MCF 10A (cell line): ENCODE measurements around the gene SPDYC. TPM values are rescaled to one million over a fixed set of nuclear protein-coding genes. Genes with fewer than 3 reads are reported as not detected.

Experiments used
- BruUV-seq: library from RNA; stranded (reverse); fragments of 400-500 nt; replicated peaks from 2 replicates; lab custom pipeline; 2021; lab: Mats Ljungman, UMichigan
- CTCF ChIA-PET: fragments of 300-600 bp; sonication (Branson Sonifier 250); formaldehyde crosslinking; extraction: SDS; loops from one replicate; lab custom pipeline; 2021; ENCODE audit warnings: antibody characterized with exemption, inconsistent platforms; lab: Yijun Ruan, JAX
- POLR2A ChIA-PET: fragments of 300-600, 350-650 bp; sonication (Branson Sonifier 250); formaldehyde crosslinking; extraction: SDS; loops from one replicate; lab custom pipeline; 2020; ENCODE audit warnings: antibody characterized with exemption, inconsistent platforms; lab: Yijun Ruan, JAX
- DNase-seq: peaks from one replicate; pipeline ENCODE4 v3.0.0-alpha.2; 2018; ENCODE audit not compliant: unreplicated experiment
- H3K27ac Mint-ChIP-seq: one replicate; pipeline ENCODE4 v1.8.0; 2022; ENCODE audit warnings: mild to moderate bottlenecking, low read depth, mixed read lengths; ENCODE audit not compliant: unreplicated experiment
- H3K27me3 Mint-ChIP-seq: one replicate; pipeline ENCODE4 v1.8.0; 2022; ENCODE audit warnings: mixed read lengths; ENCODE audit not compliant: insufficient read depth, unreplicated experiment
- H3K36me3 Mint-ChIP-seq: one replicate; pipeline ENCODE4 v1.8.0; 2022; ENCODE audit warnings: mild to moderate bottlenecking, moderate library complexity, mixed read lengths; ENCODE audit not compliant: insufficient read depth, unreplicated experiment
- H3K4me1 Mint-ChIP-seq: one replicate; pipeline ENCODE4 v1.8.0; 2022; ENCODE audit warnings: mixed read lengths; ENCODE audit not compliant: insufficient read depth, unreplicated experiment
- H3K4me3 Mint-ChIP-seq: one replicate; pipeline ENCODE4 v1.8.0; 2022; ENCODE audit warnings: mild to moderate bottlenecking, moderate library complexity, mixed read lengths; ENCODE audit not compliant: unreplicated experiment
- H3K9me3 Mint-ChIP-seq: one replicate; pipeline ENCODE4 v1.8.0; 2022; ENCODE audit warnings: mixed read lengths; ENCODE audit not compliant: unreplicated experiment
- intact Hi-C: fragments of 100-400 bp; cut with micrococcal nuclease; formaldehyde crosslinking; loops from 2 replicates; pipeline ENCODE4 v1.14.1; 2022
- total RNA-seq: library from RNA; stranded (reverse); gene quantifications from 2 replicates; pipeline ENCODE4 v1.2.3, GENCODE V29; 2022
- TF ChIP-seq, protein P1 (sequence below): fragments of 200-600 bp; IDR thresholded peaks from one replicate; pipeline ENCODE4 v1.8.0; 2022; ENCODE audit warnings: antibody characterized with exemption, mild to moderate bottlenecking; ENCODE audit not compliant: unreplicated experiment

SPDYC gene
- total RNA-seq, 1 experiment from 2014 or later, result not detected

DNA sequence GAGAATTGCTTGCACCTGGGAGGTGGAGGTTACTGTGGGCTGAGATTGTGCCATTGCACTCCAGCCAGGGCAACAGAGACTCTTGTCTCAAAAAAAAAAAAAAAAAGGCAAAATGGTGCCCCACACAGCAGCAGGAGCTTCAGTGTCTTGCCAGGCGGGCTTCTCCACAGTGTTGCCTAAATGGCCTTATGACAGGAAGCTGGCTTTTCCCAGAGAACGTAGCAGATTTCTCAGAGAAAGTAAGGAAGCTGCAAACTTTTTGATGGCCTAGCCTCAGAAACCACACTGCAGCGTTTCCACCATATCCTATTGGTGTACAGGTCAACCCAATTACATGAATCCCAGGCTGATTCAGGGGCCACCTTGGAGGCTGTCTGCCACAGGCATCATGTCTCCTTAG, 12.7 kb upstream of the SPDYC start:
- ChIA-PET CTCF (interaction anchor here (0.6 kb wide), 1 partner anchor 93 kb away, joined by 3 read pairs; no protein-coding TSS in a partner anchor), POLR2A (interaction anchor here (0.6 to 1.6 kb wide), 2 partner anchors 35 to 116 kb away, joined by 3 read pairs; partner anchors contain the start of genes FAU, MRPL49 and SAC3D1)

DNA sequence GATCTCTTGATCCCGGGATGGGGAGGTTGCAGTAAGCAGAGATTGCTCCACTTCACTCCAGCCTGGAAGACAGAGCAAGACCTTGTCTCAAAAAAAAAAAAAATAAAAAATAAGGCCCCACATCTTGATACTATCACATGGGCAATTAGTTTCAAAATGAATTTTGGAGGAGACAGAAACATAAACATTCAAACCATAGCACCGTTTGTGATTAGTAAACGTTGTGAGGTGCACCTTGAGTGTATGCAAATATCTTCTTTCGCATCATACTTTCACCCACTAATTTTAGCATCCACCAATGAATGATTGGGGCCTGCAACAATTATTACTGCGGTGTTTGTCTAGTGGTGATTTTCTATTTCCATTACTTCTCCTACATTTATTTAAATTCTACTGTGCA, 11.0 kb upstream of the SPDYC start:
- DNase-seq, result no peak
- Mint-ChIP-seq H3K27me3 (no peaks in the 10 kb centered on the region), H3K27ac (no peak overlapping the region), H3K4me3 (no peak overlapping the region), H3K36me3 (no peaks in the 10 kb centered on the region), H3K9me3 (no peaks in the 10 kb centered on the region), H3K4me1 (no peaks in the 10 kb centered on the region)
- intact Hi-C loops, result no loop called here
- BruUV-seq, result no TSS peak
- TF ChIP-seq, protein P1, sequence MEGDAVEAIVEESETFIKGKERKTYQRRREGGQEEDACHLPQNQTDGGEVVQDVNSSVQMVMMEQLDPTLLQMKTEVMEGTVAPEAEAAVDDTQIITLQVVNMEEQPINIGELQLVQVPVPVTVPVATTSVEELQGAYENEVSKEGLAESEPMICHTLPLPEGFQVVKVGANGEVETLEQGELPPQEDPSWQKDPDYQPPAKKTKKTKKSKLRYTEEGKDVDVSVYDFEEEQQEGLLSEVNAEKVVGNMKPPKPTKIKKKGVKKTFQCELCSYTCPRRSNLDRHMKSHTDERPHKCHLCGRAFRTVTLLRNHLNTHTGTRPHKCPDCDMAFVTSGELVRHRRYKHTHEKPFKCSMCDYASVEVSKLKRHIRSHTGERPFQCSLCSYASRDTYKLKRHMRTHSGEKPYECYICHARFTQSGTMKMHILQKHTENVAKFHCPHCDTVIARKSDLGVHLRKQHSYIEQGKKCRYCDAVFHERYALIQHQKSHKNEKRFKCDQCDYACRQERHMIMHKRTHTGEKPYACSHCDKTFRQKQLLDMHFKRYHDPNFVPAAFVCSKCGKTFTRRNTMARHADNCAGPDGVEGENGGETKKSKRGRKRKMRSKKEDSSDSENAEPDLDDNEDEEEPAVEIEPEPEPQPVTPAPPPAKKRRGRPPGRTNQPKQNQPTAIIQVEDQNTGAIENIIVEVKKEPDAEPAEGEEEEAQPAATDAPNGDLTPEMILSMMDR, result no peak
- ChIA-PET CTCF (no interaction called here), POLR2A (no interaction called here)

More for the DNA sequence above, 12.7 kb upstream of the SPDYC start:
- TF ChIP-seq, protein P1, result no peak
- no TSS peak for BruUV-seq
- no peak for DNase-seq
- no peaks in the 10 kb centered on the region for H3K9me3 Mint-ChIP-seq
- no peaks in the 10 kb centered on the region for H3K4me1 Mint-ChIP-seq
- no peak overlapping the region for H3K27ac Mint-ChIP-seq
- H3K27me3 Mint-ChIP-seq, result no peaks in the 10 kb centered on the region
- no peaks in the 10 kb centered on the region for H3K36me3 Mint-ChIP-seq
- H3K4me3 Mint-ChIP-seq, result no peak overlapping the region
- intact Hi-C loops, result no loop called here

DNA sequence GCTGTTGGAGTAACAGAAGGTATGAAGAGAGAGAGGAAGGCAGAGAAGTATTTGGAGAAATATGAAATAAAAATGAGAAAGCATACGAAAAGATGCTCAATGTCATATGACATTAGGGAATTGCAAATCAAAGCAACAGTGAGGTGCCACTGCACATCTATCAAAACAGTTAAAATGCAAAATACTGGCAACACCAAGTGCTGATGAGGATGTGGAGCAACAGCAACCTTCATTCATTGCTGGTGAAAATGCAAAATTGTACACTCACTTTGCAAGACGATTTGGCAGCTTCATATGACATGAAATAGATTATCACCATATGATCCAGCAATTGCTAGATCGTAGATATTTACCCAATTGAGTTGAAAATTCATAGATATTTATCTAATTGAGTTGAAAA, 9.4 kb upstream of the SPDYC start:
- CTCF ChIA-PET, result interaction anchor here (1.2 kb wide), 1 partner anchor 19 kb away, joined by 3 read pairs; no protein-coding TSS in a partner anchor
- no peak for DNase-seq

DNA sequence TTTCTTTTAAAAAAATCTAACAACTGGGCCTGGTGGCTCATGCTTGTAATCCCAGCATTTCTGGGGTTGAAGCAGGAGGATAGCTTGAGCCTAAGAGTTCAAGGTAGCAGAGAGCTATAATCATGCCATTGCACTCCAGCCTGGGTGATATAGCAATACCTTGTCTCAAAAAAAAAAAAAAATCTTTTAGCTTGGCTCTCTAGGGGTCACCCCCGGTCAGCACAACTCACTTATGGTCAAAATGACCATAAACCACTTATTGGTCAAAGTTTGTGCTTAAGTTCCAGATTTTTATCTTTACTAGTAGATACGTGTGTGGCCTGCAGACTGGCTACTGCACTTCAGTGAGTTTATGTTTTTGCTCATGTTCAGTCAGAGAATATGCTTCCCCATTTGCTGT, 6.3 kb upstream of the SPDYC start:
- CTCF ChIA-PET, result no interaction called here
- TF ChIP-seq, protein P1, result no peak
- H3K9me3 Mint-ChIP-seq, result no peaks in the 10 kb centered on the region
- POLR2A ChIA-PET, result interaction anchor here (0.9 to 1.3 kb wide), 2 partner anchors 12 to 16 kb away, joined by 3 read pairs; no protein-coding TSS in a partner anchor
- no peak overlapping the region for H3K4me3 Mint-ChIP-seq
- BruUV-seq, result no TSS peak
- no peaks in the 10 kb centered on the region for H3K27me3 Mint-ChIP-seq
- intact Hi-C loops, result no loop called here
- no peaks in the 10 kb centered on the region for H3K4me1 Mint-ChIP-seq
- no peaks in the 10 kb centered on the region for H3K36me3 Mint-ChIP-seq
- H3K27ac Mint-ChIP-seq, result no peak overlapping the region
- DNase-seq, result no peak

More for the DNA sequence above, 9.4 kb upstream of the SPDYC start:
- no peaks in the 10 kb centered on the region for H3K27me3 Mint-ChIP-seq
- POLR2A ChIA-PET, result interaction anchor here (1.3 kb wide), 1 partner anchor 37 kb away, joined by 3 read pairs; no protein-coding TSS in a partner anchor
- H3K9me3 Mint-ChIP-seq, result no peaks in the 10 kb centered on the region
- H3K36me3 Mint-ChIP-seq, result no peaks in the 10 kb centered on the region
- intact Hi-C loops, result no loop called here
- no peak overlapping the region for H3K4me3 Mint-ChIP-seq
- H3K4me1 Mint-ChIP-seq, result no peaks in the 10 kb centered on the region
- TF ChIP-seq, protein P1, result no peak
- no TSS peak for BruUV-seq
- no peak overlapping the region for H3K27ac Mint-ChIP-seq
